Raji (cell line): Measurements from ENCODE around the gene ABHD14A.

Experiments used
- POLR2A ChIP-seq: IDR thresholded peaks from 2 replicates; pipeline ENCODE4 v1.6.1; 2011; ENCODE audit warnings: low read depth, low read length, control low read depth; ENCODE audit not compliant: insufficient read depth

ABHD14A gene

GRCh38 chr3:52012699-52013098 lies 37.8 kb downstream of the ABHD14A start:
- TF ChIP-seq POLR2A, result no peak

- no peak for TF ChIP-seq POLR2A
These were observed 39.1 kb downstream of the ABHD14A start for GRCh38 chr3:52013802-52014598.

GRCh38 chr3:52014613-52015012 lies 39.7 kb downstream of the ABHD14A start:
- no peak for TF ChIP-seq POLR2A

DNA sequence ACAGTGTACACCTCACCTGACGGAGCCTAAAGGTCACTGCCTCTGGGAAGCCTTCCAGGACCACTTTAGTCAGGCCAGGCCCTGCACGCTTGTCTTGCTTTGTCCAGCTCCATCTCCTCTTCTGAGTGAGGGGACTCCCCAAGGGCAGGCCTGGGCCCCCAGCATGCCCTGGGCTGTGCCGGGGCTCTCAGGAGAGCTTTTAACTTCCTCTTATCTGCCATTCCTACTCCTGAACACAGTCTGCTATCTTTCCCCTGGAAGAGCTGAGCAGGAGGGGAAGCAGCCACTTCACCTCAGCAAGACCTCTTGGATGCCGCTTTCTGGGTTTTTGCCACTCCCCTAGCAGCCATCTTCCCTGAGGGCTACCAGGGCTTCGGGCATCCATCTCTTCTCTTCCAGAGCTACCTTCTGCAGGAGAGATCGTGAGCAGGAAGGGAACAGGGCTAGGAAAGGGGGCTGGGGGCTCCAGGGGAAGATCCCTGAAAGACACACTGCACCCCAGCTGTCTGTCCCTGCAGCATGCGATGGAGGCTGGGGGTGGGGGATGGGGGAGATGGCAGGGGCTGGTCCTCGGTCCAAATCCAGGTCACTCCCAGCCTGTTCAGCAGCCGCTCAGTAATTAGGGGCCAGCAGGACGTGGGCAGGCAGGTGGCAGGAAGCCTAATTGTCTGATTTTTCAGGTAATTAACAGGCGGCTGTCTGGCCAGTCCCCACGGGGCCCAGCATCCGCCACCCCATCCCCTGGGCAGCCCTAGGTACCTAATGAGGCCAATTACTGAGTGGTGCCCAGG lies 40.8 kb downstream of the ABHD14A start:
- TF ChIP-seq POLR2A, result no peak

GRCh38 chr3:52017586-52017985 lies 42.7 kb downstream of the ABHD14A start:
- TF ChIP-seq POLR2A, result no peak

- TF ChIP-seq POLR2A, result no peak
These were observed 43.6 kb downstream of the ABHD14A start for GRCh38 chr3:52018319-52019000.

DNA sequence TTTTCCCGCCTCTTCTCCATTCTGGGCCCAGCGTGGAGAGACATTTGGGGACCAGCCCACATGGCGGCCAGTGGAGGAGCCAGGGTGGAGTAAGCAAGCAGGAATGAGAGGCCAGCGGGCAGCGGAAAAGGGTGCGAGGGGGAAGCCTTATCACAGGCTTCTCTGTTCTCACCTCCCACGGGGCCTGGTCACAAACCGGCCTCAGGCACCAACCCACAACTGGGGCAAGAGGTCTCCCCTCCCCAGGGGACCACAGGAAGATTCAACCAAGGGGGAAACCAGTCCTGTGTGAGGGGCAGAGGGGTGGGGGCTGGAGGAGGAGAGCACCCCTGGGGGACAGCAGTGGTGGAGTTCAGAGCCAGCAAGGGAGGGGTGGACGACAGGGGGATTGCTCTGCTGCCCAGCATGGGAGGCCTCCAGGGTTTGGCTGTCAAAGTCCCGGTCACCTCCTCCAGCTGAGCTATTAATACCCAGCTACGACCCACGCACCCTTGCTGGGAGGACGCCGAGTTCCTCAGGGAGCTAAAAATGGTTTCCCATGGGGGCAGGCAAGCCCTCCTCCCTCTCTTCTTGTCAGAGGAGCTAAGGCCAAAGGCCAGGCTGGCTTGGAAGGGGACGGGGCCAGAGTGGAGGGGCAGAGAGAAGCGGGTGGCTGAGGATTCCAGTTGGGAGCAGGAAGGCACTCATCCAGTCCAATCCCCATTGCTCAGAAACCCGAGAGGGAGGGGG lies 44.7 kb downstream of the ABHD14A start:
- TF ChIP-seq POLR2A, result no peak

- TF ChIP-seq POLR2A, result no peak
These were observed 45.9 kb downstream of the ABHD14A start for GRCh38 chr3:52020796-52021195.

DNA sequence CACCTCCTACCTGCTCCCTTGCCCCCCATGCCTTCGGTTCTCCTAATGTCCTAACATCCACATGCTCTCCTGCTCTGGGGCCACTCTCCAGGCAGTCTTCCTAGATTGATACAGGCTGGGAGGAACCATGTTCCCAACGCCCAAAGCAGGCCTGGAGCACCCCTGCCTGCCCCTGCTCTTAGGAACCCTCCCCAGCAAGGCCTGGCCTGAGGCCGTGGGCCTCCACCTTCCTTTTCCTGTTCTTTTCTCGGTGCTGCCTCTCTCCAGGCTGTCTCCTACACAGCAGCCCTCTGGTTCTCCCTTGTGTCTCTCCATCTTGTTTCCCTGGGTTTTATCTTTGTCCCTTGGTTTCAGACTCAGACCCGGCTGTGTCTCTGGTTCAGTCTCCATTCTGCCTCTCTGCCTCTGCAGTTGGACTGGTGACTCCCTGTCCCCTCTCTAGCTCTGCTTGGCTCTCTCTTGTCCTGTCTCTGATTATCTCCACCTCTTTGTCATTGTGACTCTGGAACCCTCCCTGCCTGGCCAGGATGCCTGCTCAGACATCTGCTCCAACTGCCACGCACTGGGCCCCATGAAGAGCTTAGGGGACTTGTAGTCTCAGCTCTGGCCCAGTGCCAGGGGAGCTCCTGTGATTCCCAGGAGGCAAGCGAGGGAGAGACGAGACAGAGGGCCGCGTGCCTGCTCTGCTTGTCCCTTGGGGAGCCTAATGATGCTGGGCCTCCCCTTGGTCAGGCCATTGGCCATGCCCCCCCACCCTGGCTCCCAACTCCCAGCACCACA lies 46.8 kb downstream of the ABHD14A start:
- no peak for TF ChIP-seq POLR2A

GRCh38 chr3:52022323-52023100 lies 47.6 kb downstream of the ABHD14A start:
- no peak for TF ChIP-seq POLR2A

DNA sequence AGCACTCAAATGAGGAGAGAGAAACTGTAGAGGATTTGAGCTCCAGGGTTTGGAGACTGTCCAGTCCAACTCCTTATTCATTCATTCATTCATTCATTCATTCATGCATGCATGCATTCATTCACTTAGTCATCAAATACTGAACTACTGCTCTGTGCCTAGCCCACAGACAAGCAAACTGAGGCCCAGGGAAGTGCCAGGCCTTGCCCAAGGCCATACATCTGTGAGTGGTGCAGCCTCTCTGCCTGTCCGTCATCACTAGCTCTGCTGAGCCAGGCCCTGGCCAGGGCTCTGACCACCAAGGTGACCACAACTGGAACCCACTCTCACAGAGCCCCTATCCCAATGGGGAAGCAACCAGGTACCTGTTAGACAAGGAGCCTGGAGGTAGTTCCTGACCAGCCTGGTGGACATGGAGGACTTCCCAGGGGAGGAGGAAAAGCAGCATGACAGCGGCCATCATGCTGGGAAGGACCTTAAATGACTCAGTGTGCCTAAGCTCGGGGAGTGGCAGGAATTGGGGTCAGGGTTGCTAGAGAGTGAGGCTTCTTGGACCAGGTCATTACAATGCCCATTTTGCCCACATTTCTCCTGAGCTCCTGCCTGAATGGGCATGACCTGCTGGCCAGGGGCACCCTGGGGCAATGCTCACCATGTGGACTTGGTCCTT lies 48.4 kb downstream of the ABHD14A start:
- no peak for TF ChIP-seq POLR2A

- no peak for TF ChIP-seq POLR2A
These were observed 49.2 kb downstream of the ABHD14A start for GRCh38 chr3:52023860-52024764.
